ENCODE measurements around the gene GRIN2C.

The GRIN2C gene

GRCh38 chr17:74836691-74837467, 22.8 kb downstream of the GRIN2C start:
- no peaks in the 10 kb centered on the region for H3K36me3 ChIP-seq (ENCODE audit: insufficient read depth, low read length)
- peaks cover 16% of the 10 kb centered on the region for H3K4me1 ChIP-seq (ENCODE audit: insufficient read depth, low read length)
- no peaks in the 10 kb centered on the region for H3K9me3 ChIP-seq (ENCODE audit: control insufficient read depth, insufficient read depth, low read length)
- no peak overlapping the region for H3K9ac ChIP-seq (ENCODE audit: low read depth, low read length)

GRCh38 chr17:74836191-74836590, 23.5 kb downstream of the GRIN2C start:
- peaks cover 15% of the 10 kb centered on the region for H3K4me1 ChIP-seq (ENCODE audit: insufficient read depth, low read length)
- no peaks in the 10 kb centered on the region for H3K9me3 ChIP-seq (ENCODE audit: control insufficient read depth, insufficient read depth, low read length)
- H3K36me3 ChIP-seq (ENCODE audit: insufficient read depth, low read length): no peaks in the 10 kb centered on the region
- H3K9ac ChIP-seq (ENCODE audit: low read depth, low read length): no peak overlapping the region

- no peaks in the 10 kb centered on the region for H3K9me3 ChIP-seq (ENCODE audit: control insufficient read depth, insufficient read depth, low read length)
- no peaks in the 10 kb centered on the region for H3K4me1 ChIP-seq (ENCODE audit: insufficient read depth, low read length)
- H3K9ac ChIP-seq (ENCODE audit: low read depth, low read length): no peak overlapping the region
- H3K36me3 ChIP-seq (ENCODE audit: insufficient read depth, low read length): no peaks in the 10 kb centered on the region
Observed at GRCh38 chr17:74833501-74834377, 25.9 kb downstream of the GRIN2C start.

- no peaks in the 10 kb centered on the region for H3K9me3 ChIP-seq (ENCODE audit: control insufficient read depth, insufficient read depth, low read length)
- H3K4me1 ChIP-seq (ENCODE audit: insufficient read depth, low read length): no peaks in the 10 kb centered on the region
- H3K36me3 ChIP-seq (ENCODE audit: insufficient read depth, low read length): no peaks in the 10 kb centered on the region
- no peak overlapping the region for H3K9ac ChIP-seq (ENCODE audit: low read depth, low read length)
Observed at GRCh38 chr17:74832421-74832820, 27.3 kb downstream of the GRIN2C start.

- Histone ChIP-seq H3K9ac (ENCODE audit: low read depth, low read length) (no peak overlapping the region), H3K4me1 (ENCODE audit: insufficient read depth, low read length) (no peaks in the 10 kb centered on the region), H3K36me3 (ENCODE audit: insufficient read depth, low read length) (no peaks in the 10 kb centered on the region), H3K9me3 (ENCODE audit: control insufficient read depth, insufficient read depth, low read length) (no peaks in the 10 kb centered on the region)
Observed at GRCh38 chr17:74831444-74832146, 28.1 kb downstream of the GRIN2C start.

- H3K9ac ChIP-seq (ENCODE audit: low read depth, low read length): no peak overlapping the region
- no peaks in the 10 kb centered on the region for H3K36me3 ChIP-seq (ENCODE audit: insufficient read depth, low read length)
- no peaks in the 10 kb centered on the region for H3K9me3 ChIP-seq (ENCODE audit: control insufficient read depth, insufficient read depth, low read length)
- H3K4me1 ChIP-seq (ENCODE audit: insufficient read depth, low read length): no peaks in the 10 kb centered on the region
Observed at GRCh38 chr17:74830861-74831260, 28.8 kb downstream of the GRIN2C start.

GRCh38 chr17:74827800-74828199, 31.9 kb downstream of the GRIN2C start:
- Histone ChIP-seq H3K36me3 (ENCODE audit: insufficient read depth, low read length) (no peaks in the 10 kb centered on the region), H3K4me1 (ENCODE audit: insufficient read depth, low read length) (no peaks in the 10 kb centered on the region), H3K9me3 (ENCODE audit: control insufficient read depth, insufficient read depth, low read length) (no peaks in the 10 kb centered on the region), H3K9ac (ENCODE audit: low read depth, low read length) (no peak overlapping the region)

- no peaks in the 10 kb centered on the region for H3K9me3 ChIP-seq (ENCODE audit: control insufficient read depth, insufficient read depth, low read length)
- no peak overlapping the region for H3K9ac ChIP-seq (ENCODE audit: low read depth, low read length)
- no peaks in the 10 kb centered on the region for H3K36me3 ChIP-seq (ENCODE audit: insufficient read depth, low read length)
- no peaks in the 10 kb centered on the region for H3K4me1 ChIP-seq (ENCODE audit: insufficient read depth, low read length)
Observed at GRCh38 chr17:74825952-74826719, 33.5 kb downstream of the GRIN2C start.

- Histone ChIP-seq H3K36me3 (ENCODE audit: insufficient read depth, low read length) (no peaks in the 10 kb centered on the region), H3K9ac (ENCODE audit: low read depth, low read length) (no peak overlapping the region)
Observed at GRCh38 chr17:74824961-74825627, 34.6 kb downstream of the GRIN2C start.

GRCh38 chr17:74822939-74823367, 36.7 kb downstream of the GRIN2C start:
- Histone ChIP-seq H3K9me3 (ENCODE audit: control insufficient read depth, insufficient read depth, low read length) (no peaks in the 10 kb centered on the region), H3K9ac (ENCODE audit: low read depth, low read length) (no peak overlapping the region), H3K4me1 (ENCODE audit: insufficient read depth, low read length) (no peaks in the 10 kb centered on the region), H3K36me3 (ENCODE audit: insufficient read depth, low read length) (no peaks in the 10 kb centered on the region)

More at GRCh38 chr17:74824961-74825627, 34.6 kb downstream of the GRIN2C start:
- Histone ChIP-seq H3K9me3 (ENCODE audit: control insufficient read depth, insufficient read depth, low read length) (no peaks in the 10 kb centered on the region), H3K4me1 (ENCODE audit: insufficient read depth, low read length) (no peaks in the 10 kb centered on the region)

GRCh38 chr17:74822335-74822938, 37.2 kb downstream of the GRIN2C start:
- Histone ChIP-seq H3K36me3 (ENCODE audit: insufficient read depth, low read length) (no peaks in the 10 kb centered on the region), H3K4me1 (ENCODE audit: insufficient read depth, low read length) (no peaks in the 10 kb centered on the region), H3K9me3 (ENCODE audit: control insufficient read depth, insufficient read depth, low read length) (no peaks in the 10 kb centered on the region), H3K9ac (ENCODE audit: low read depth, low read length) (no peak overlapping the region)

- H3K36me3 ChIP-seq (ENCODE audit: insufficient read depth, low read length): no peaks in the 10 kb centered on the region
- no peak overlapping the region for H3K9ac ChIP-seq (ENCODE audit: low read depth, low read length)
- H3K4me1 ChIP-seq (ENCODE audit: insufficient read depth, low read length): no peaks in the 10 kb centered on the region
- no peaks in the 10 kb centered on the region for H3K9me3 ChIP-seq (ENCODE audit: control insufficient read depth, insufficient read depth, low read length)
Observed at GRCh38 chr17:74821655-74822334, 37.9 kb downstream of the GRIN2C start.

Measured in ES-I3 (cell line).